ENCODE measurements around the gene NANOS2. TPM values are rescaled to one million over a fixed set of nuclear protein-coding genes. Genes with fewer than 3 reads are reported as not detected.

Gene NANOS2
- total and polyA plus RNA-seq, 2 of the 13 experiments (the other 11 are each of a cell fraction or from before 2014, with no cell fraction given) = not detected

DNA sequence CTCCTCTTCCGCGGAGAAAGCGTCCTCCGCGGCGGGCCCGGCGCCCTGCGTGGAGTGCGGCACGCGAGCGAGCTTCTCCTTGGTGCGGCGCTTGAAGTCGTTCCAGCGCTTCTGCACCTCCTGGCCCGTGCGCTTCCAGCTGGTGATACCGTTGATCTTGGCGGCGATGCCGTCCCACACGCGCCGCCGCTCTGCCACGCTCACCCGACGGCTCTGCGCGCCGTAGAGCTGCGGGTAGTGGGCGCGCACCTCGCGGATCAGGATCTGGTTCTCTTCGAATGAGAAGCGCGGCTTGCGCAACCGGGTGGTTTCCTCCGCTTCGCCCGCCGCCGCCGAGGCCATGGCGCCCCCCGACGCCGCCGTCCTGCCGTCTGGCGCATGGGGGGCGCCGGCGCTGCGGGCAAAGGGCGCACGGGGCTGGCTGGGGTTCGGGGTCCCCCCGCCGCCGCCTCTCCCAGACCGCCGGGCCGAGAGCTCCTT lies 13.1 kb downstream of the NANOS2 start (continued):
- TF ChIP-seq, protein P1, sequence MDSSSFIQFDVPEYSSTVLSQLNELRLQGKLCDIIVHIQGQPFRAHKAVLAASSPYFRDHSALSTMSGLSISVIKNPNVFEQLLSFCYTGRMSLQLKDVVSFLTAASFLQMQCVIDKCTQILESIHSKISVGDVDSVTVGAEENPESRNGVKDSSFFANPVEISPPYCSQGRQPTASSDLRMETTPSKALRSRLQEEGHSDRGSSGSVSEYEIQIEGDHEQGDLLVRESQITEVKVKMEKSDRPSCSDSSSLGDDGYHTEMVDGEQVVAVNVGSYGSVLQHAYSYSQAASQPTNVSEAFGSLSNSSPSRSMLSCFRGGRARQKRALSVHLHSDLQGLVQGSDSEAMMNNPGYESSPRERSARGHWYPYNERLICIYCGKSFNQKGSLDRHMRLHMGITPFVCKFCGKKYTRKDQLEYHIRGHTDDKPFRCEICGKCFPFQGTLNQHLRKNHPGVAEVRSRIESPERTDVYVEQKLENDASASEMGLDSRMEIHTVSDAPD (CRISPR knock-in tag; IDR thresholded peaks at IDR 0.05) = no peak
- TF ChIP-seq HNRNPL (IDR thresholded peaks at IDR 0.05; ENCODE audit: low read depth, low read length) (no peak), SRSF1 (optimal IDR thresholded peaks at IDR 0.05; ENCODE audit: low read depth, low read length) (no peak), NRL (CRISPR knock-in tag; IDR thresholded peaks at IDR 0.05; ENCODE audit: borderline replicate concordance) (no peak), SRSF9 (IDR thresholded peaks at IDR 0.05; ENCODE audit: borderline replicate concordance, insufficient read depth, low read depth, low read length, poor library complexity, severe bottlenecking) (no peak), TGIF2 (CRISPR knock-in tag; IDR thresholded peaks at IDR 0.05) (no peak)
- TF ChIP-seq, protein P2, sequence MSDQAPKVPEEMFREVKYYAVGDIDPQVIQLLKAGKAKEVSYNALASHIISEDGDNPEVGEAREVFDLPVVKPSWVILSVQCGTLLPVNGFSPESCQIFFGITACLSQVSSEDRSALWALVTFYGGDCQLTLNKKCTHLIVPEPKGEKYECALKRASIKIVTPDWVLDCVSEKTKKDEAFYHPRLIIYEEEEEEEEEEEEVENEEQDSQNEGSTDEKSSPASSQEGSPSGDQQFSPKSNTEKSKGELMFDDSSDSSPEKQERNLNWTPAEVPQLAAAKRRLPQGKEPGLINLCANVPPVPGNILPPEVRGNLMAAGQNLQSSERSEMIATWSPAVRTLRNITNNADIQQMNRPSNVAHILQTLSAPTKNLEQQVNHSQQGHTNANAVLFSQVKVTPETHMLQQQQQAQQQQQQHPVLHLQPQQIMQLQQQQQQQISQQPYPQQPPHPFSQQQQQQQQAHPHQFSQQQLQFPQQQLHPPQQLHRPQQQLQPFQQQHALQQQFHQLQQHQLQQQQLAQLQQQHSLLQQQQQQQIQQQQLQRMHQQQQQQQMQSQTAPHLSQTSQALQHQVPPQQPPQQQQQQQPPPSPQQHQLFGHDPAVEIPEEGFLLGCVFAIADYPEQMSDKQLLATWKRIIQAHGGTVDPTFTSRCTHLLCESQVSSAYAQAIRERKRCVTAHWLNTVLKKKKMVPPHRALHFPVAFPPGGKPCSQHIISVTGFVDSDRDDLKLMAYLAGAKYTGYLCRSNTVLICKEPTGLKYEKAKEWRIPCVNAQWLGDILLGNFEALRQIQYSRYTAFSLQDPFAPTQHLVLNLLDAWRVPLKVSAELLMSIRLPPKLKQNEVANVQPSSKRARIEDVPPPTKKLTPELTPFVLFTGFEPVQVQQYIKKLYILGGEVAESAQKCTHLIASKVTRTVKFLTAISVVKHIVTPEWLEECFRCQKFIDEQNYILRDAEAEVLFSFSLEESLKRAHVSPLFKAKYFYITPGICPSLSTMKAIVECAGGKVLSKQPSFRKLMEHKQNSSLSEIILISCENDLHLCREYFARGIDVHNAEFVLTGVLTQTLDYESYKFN (CRISPR knock-in tag; conservative IDR thresholded peaks at IDR 0.05) = no peak
- TF ChIP-seq, protein P3, sequence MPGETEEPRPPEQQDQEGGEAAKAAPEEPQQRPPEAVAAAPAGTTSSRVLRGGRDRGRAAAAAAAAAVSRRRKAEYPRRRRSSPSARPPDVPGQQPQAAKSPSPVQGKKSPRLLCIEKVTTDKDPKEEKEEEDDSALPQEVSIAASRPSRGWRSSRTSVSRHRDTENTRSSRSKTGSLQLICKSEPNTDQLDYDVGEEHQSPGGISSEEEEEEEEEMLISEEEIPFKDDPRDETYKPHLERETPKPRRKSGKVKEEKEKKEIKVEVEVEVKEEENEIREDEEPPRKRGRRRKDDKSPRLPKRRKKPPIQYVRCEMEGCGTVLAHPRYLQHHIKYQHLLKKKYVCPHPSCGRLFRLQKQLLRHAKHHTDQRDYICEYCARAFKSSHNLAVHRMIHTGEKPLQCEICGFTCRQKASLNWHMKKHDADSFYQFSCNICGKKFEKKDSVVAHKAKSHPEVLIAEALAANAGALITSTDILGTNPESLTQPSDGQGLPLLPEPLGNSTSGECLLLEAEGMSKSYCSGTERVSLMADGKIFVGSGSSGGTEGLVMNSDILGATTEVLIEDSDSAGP (CRISPR knock-in tag; IDR thresholded peaks at IDR 0.05; ENCODE audit: borderline replicate concordance) = peak; percentile 46; the same call in 1 of the 2 replicates
- TF ChIP-seq, protein P4, sequence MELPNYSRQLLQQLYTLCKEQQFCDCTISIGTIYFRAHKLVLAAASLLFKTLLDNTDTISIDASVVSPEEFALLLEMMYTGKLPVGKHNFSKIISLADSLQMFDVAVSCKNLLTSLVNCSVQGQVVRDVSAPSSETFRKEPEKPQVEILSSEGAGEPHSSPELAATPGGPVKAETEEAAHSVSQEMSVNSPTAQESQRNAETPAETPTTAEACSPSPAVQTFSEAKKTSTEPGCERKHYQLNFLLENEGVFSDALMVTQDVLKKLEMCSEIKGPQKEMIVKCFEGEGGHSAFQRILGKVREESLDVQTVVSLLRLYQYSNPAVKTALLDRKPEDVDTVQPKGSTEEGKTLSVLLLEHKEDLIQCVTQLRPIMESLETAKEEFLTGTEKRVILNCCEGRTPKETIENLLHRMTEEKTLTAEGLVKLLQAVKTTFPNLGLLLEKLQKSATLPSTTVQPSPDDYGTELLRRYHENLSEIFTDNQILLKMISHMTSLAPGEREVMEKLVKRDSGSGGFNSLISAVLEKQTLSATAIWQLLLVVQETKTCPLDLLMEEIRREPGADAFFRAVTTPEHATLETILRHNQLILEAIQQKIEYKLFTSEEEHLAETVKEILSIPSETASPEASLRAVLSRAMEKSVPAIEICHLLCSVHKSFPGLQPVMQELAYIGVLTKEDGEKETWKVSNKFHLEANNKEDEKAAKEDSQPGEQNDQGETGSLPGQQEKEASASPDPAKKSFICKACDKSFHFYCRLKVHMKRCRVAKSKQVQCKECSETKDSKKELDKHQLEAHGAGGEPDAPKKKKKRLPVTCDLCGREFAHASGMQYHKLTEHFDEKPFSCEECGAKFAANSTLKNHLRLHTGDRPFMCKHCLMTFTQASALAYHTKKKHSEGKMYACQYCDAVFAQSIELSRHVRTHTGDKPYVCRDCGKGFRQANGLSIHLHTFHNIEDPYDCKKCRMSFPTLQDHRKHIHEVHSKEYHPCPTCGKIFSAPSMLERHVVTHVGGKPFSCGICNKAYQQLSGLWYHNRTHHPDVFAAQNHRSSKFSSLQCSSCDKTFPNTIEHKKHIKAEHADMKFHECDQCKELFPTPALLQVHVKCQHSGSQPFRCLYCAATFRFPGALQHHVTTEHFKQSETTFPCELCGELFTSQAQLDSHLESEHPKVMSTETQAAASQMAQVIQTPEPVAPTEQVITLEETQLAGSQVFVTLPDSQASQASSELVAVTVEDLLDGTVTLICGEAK (IDR thresholded peaks at IDR 0.05) = no peak
- TF ChIP-seq, protein P4 (CRISPR knock-in tag; IDR thresholded peaks at IDR 0.05) = no peak

All from HepG2 (cell line).